Measurements from ENCODE around the gene PRPH. TPM values are rescaled to one million over a fixed set of nuclear protein-coding genes. Genes with fewer than 3 reads are reported as not detected.

The PRPH gene
- total and polyA plus RNA-seq, 2 donors from 2014 or later = 0.71 to 2.7 TPM

DNA sequence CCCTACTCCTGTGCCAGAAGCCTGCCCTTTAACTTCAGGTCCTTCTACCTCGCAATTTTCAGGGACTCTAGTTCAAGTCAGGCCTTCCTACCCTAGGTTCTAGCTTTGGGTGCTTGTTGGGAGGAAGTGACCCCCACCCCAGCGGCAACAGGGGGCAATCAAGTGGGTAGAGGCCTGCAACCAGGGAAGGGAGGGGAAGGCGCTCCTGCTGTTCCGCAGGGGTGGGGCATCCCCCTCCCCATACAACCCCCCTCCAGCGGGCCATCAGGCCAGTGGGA, 204 bp upstream of the PRPH start:
- Histone ChIP-seq H3K9me3 (ENCODE audit: control insufficient read depth in 2 of 3, insufficient read depth in 1 of 3, low read length in 3 of 3) (no peaks in the 10 kb centered on the region), H3K4me3 (ENCODE audit: low read length in 3 of 3) (no peak overlapping the region), H3K27me3 (ENCODE audit: control insufficient read depth, insufficient read depth, low read length) (peaks cover 30% of the 10 kb centered on the region), H3K4me1 (ENCODE audit: control insufficient read depth in 2 of 3, insufficient read depth in 2 of 3, low read depth in 1 of 3, low read length in 3 of 3) (peaks cover 0 to 15% (median 0%) of the 10 kb centered on the region in 3 donors), H3K27ac (ENCODE audit: low read depth in 2 of 2, low read length in 2 of 2) (no peak overlapping the region), H3K36me3 (ENCODE audit: control insufficient read depth in 2 of 3, insufficient read depth in 3 of 3, low read length in 3 of 3) (no peaks in the 10 kb centered on the region), H3K9ac (ENCODE audit: low read length in 3 of 3) (no peak overlapping the region)
- no peak for DNase-seq
- TF ChIP-seq CTCF (IDR thresholded peaks at IDR 0.05; ENCODE audit: borderline replicate concordance, extremely low read depth, insufficient read depth) = no peak
- intact Hi-C loops (cut with DNase I) = no loop called here
- no peak for FAIRE-seq

DNA sequence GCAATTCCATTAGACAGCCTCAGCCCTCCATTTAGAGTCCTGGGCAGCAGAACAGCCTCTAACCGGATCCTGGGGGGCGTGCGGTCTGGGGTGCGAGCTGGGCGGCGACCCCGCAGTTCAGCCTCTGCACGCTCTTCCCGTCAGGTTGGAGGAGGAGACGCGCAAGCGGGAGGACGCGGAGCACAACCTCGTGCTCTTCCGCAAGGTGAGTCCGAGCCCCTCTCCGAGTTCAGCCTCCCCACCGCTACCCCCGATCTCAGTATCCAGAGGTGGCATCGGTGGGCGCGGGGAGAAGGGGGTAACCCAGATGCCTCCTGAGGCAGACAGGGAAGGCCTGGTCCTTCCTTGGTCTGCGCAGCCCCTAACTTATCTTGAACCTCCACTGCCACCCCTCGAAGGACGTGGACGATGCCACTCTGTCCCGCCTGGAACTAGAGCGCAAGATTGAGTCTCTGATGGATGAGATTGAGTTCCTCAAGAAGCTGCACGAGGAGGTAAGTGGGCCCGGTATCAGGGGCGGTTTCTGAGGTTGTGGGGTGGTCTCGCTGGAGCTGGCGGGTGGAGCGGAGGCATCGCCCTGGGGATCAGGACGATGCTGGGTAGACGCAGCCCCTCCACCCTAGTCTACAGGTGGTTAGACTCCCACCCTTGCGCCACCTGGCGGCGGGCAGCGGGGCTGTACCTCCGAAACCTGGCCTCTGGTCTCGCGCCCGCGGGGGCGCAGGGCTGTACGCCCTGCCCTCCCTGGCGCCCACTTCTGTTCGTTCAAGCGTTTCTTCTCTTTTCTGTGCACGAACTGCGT, 1.3 kb downstream of the PRPH start:
- H3K9ac ChIP-seq (ENCODE audit: low read length in 3 of 3) = no peak overlapping the region
- no peak for FAIRE-seq
- peak; percentile 62 to 80 (median 76) for DNase-seq
- intact Hi-C loops (cut with DNase I) = no loop called here
- H3K9me3 ChIP-seq (ENCODE audit: control insufficient read depth in 2 of 3, insufficient read depth in 1 of 3, low read length in 3 of 3) = no peaks in the 10 kb centered on the region
- peak overlapping the region in 1 of 3 donors; percentile 12 for H3K4me3 ChIP-seq (ENCODE audit: low read length in 3 of 3)
- peaks cover 0 to 15% (median 0%) of the 10 kb centered on the region in 3 donors for H3K4me1 ChIP-seq (ENCODE audit: control insufficient read depth in 2 of 3, insufficient read depth in 2 of 3, low read depth in 1 of 3, low read length in 3 of 3)
- peaks cover 30% of the 10 kb centered on the region for H3K27me3 ChIP-seq (ENCODE audit: control insufficient read depth, insufficient read depth, low read length)
- H3K36me3 ChIP-seq (ENCODE audit: control insufficient read depth in 2 of 3, insufficient read depth in 3 of 3, low read length in 3 of 3) = no peaks in the 10 kb centered on the region
- peak; percentile 69 for TF ChIP-seq CTCF (IDR thresholded peaks at IDR 0.05; ENCODE audit: borderline replicate concordance, extremely low read depth, insufficient read depth)
- no peak overlapping the region for H3K27ac ChIP-seq (ENCODE audit: low read depth in 2 of 2, low read length in 2 of 2)

DNA sequence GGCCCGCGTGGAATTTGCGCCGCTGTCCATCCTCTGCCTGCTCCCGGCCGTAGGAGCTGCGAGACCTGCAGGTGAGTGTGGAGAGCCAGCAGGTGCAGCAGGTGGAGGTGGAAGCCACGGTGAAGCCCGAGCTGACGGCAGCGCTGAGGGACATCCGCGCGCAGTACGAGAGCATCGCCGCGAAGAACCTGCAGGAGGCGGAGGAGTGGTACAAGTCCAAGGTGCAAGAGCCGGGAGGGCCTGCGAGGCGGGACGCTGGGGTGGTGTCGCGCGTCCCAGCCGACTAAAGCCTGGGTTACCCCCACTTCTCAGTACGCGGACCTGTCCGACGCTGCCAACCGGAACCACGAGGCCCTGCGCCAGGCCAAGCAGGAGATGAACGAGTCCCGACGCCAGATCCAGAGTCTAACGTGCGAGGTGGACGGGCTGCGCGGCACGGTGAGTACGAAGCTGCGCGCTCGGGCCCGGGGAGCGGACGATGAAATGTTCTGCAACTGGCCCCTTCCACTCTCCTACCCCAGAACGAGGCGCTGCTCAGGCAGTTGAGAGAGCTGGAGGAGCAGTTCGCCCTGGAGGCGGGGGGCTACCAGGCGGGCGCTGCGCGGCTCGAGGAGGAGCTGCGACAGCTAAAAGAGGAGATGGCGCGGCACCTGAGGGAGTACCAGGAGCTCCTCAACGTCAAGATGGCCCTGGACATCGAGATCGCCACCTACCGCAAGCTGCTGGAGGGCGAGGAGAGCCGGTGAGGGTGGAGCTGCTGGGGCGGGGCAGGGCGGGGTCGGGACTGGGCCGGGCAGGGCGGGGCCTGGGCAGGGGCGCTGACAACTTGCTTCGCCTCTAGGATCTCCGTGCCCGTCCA, 2.1 kb downstream of the PRPH start:
- peaks cover 30% of the 10 kb centered on the region for H3K27me3 ChIP-seq (ENCODE audit: control insufficient read depth, insufficient read depth, low read length)
- peaks cover 0 to 15% (median 0%) of the 10 kb centered on the region in 3 donors for H3K4me1 ChIP-seq (ENCODE audit: control insufficient read depth in 2 of 3, insufficient read depth in 2 of 3, low read depth in 1 of 3, low read length in 3 of 3)
- FAIRE-seq = no peak
- no peaks in the 10 kb centered on the region for H3K9me3 ChIP-seq (ENCODE audit: control insufficient read depth in 2 of 3, insufficient read depth in 1 of 3, low read length in 3 of 3)
- intact Hi-C loops (cut with DNase I) = no loop called here
- peak; percentile 37 to 77 (median 41) for DNase-seq
- no peak overlapping the region for H3K9ac ChIP-seq (ENCODE audit: low read length in 3 of 3)
- TF ChIP-seq CTCF (IDR thresholded peaks at IDR 0.05; ENCODE audit: borderline replicate concordance, extremely low read depth, insufficient read depth) = no peak
- H3K4me3 ChIP-seq (ENCODE audit: low read length in 3 of 3) = peak overlapping the region in 1 of 3 donors; percentile 12
- H3K36me3 ChIP-seq (ENCODE audit: control insufficient read depth in 2 of 3, insufficient read depth in 3 of 3, low read length in 3 of 3) = no peaks in the 10 kb centered on the region
- H3K27ac ChIP-seq (ENCODE audit: low read depth in 2 of 2, low read length in 2 of 2) = no peak overlapping the region
